RCC 7860 (cell line): ENCODE results near the gene HLF.
"Not testable (repeated sequence)": the region's sequence is repeated elsewhere in the genome, so short reads cannot be mapped to it uniquely, and the experiment has no call there.

ENCODE experiments used
- DNase-seq: peaks from one replicate; pipeline ENCODE4 v3.0.0-alpha.2; 2015; ENCODE audit warnings: low spot score
- FAIRE-seq: peaks from 2 replicates; lab custom pipeline; 2012; peaks lifted over from hg19 to GRCh38; lab: Jason Lieb, UNC

The HLF gene

DNA sequence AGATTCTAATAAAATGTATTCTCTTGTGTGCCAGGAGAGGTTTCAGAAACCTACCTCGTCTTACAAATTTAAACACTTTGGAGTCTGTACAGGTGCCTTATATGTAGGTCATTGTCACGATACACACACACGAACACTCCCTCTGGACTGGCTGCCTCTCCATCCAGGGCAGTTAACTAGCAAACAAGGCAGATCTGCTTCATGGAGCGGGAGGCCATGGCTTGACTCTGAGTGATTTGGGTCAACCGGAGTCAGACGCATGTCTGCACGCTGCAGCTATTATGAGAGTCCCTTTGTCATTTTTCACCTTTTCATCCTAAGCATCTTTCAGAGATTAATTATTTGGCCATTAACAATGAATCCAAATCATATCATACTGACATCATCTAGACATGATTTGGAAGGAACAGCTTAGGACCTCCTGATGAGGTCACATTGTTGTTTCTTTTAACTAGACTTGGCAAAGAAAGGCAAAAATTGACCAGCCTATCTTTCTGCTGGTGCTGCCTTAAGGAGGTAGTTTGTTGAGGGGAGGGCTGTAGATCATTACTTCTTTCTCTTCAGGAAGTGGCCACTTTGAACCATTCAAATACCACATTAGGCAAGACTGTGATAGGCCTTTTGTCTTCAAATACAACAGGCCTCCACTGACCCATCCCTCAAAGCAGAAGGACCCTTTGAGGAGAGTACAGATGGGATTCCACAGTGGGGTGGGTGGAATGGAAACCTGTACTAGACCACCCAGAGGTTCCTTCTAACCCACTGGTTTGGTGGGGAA lies 58.9 kb downstream of the HLF start:
- DNase-seq = no peak
- FAIRE-seq = no peak

DNA sequence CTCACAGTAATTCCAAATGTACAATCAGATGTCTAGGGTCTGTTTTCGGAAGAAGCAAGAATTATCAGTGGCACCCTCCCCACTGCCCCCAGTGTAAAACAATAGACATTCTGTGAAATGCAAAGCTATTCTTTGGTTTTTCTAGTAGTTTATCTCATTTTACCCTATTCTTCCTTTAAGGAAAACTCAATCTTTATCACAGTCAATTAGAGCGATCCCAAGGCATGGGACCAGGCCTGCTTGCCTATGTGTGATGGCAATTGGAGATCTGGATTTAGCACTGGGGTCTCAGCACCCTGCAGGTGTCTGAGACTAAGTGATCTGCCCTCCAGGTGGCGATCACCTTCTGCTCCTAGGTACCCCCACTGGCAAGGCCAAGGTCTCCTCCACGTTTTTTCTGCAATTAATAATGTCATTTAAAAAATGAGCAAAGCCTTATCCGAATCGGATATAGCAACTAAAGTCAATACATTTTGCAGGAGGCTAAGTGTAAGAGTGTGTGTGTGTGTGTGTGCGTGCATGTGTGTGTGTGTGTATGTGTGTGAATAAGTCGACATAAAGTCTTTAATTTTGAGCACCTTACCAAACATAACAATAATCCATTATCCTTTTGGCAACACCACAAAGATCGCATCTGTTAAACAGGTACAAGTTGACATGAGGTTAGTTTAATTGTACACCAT lies 59.7 kb downstream of the HLF start:
- DNase-seq (no peak), FAIRE-seq (no peak)

DNA sequence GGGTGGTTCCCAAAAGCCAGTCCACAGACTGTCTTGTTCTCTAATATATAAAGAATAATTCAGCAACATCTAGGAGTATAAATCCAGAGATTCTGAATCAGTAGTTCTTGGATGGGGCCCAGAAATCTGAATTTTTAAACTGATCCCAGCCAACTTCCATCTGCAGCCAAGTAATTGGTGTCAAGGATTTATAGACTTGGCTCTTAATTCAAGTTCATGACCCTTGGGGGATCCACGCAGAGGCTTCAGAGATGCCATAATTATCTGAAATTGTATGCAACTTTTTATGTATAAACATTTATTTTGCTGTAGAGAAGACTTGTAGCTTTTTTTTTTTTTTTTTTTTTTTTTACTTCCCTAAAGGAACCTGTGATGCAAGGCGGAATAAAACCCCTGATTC lies 60.6 kb downstream of the HLF start:
- DNase-seq (no peak), FAIRE-seq (no peak)

DNA sequence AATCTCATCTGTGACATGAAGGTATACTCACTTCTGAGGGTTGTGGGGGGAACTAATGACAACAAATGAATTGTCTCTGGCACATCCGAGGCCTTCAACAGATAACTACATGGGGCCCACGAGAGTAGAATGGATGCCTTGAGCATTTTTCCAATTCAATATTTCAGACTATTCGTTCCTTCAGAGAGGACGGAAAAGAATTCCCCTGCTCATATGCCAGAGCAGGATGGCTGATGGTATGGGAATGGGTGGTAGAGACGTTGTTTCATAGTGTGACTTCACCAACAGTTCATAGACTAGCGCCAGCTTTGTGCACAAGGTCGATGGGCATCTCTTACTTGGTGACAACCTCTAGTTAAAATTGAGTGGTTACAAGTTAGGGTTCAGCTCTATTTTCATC lies 61.3 kb downstream of the HLF start:
- DNase-seq = no peak
- no peak for FAIRE-seq

DNA sequence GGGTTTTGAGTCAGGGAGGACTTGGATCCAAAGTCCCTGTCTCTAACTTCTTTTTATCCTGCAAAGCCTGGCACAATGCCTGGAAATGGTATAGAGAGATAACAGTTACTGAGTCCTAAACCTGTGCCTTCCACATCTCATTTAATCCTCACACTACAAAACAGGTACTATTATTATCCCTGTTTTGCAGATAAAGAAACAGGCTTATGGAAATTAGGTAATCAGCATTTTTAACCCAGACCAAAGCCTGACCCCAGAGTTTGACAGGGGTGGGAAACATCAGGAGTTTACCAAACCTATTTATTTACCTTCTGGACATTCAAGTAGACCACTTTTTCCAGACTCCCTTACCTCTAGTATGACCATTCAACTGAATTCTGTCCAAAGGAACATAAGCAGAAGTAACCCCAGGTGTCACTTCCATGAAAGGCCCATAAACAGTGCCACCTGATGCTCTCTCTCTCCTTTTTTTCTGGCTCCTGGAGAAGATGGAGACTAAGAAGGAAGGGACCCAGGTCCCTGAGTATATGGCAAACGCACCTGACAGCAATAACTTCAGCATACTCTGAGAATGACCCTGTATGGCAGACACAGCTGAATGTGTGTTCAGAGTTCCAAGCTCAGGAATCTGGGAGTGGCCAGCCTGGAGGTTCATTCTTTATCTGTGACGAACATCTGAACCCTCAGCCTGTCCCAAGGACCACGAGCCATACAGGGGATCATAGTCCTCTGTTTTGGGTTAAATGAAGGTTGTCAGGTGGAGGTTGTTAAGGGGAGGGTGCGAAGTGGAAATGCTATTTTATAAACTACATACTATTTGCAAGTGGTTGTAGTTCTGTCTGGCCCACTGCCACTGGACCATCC lies 62.7 kb downstream of the HLF start:
- FAIRE-seq (no peak), DNase-seq (no peak)

DNA sequence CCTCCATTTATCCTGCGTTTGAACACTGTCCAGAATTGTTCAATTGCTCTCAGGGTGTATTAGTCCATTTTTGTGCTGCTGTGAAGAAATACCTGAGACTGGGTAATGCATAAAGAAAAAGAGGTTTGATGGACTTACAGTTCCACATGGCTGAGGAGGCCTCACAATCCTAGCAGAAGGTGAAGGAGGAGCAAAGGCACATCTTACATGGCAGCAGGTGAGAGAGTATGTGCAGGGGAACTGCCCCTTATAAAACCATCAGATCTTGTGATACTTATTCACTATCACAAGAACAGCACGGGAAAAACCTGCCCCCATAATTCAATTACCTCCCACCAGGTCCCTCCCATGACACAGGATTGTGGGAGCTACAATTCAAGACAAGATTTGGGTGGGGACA lies 63.8 kb downstream of the HLF start:
- FAIRE-seq = not testable (repeated sequence)

DNA sequence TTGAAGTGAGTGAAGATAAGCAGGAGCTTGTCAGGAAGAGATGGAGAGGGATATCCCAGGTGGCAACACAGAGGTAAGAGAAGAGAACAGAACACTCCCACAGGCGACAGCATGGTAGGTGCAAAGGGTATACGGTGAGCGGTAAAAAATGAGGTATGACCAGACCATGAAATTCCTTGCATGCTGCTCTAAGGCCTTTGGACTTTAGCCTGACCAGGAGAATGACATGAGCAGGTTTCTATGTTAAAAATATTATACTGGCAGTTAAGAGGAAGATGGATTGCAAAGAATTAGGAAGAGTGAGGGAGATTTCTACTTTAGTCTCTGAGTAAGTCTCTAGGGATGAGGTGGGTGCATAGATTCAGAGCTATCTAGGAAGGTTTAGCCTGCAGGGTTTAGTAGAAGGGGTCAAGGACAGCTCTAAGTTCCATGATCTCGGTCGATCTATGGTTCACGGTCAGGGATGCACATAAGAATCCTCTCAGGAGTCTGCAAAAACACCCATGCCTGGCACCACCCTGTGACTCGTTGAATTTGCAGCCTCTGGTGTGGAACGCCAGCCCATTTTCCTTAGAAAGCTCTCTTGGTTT lies 65.7 kb downstream of the HLF start:
- FAIRE-seq (no peak), DNase-seq (no peak)

More for the DNA sequence above, 63.8 kb downstream of the HLF start:
- not testable (repeated sequence) for DNase-seq

DNA sequence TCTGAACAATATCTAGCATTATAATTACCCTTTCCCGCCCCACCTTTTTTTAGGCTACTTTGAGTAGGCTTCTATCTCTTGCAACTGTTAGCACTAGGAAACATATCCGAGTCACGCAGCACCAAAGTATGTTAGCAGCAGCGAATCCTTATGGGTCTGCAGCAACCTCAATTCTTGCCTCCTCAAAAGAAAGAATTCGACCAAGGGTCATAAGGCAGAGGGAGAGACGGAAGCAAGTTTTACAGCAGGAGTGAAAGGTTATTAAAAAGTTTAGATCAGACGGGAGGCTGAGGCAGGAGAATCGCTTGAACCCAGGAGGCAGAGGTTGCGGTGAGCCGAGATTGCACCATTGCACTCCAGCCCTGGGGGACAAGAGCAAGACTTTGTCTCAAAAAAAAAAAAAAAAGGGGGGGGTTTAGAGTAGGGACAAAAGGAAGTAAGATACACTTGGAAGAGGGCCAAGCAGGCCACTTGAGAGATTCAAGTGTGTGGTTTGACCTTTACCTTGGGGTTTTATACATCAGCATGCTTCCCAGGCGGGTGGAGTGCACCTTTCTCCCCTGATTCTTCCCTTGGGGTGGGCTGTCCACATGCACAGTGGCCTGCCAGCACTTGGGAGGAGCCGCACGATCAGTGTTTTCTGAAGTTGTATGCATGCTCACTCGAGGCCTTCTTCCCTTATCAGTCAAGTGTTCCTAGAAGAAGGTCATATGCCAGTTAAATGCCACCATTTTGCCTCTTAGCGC lies 67.7 kb downstream of the HLF start:
- DNase-seq (no peak), FAIRE-seq (no peak)

DNA sequence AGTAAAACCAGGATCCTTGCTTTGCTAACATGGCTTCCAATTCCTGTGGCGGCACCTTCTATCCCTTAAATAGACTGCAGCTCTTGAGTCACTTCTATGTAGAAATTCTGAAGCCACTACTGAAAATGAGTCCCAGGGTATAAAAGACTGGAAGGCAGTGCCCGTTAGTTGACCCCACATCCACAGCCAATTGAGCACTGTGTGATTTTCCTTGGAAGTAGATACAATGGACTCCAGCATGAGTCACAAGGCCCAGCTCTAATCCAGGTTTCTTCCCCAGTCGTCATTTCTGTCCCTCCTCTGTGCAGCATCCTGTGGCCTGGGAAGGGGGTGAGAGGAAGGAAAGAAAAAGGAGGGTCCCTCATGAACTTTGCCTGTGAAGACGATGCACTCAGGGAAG lies 69.5 kb downstream of the HLF start:
- DNase-seq (peak; percentile 10), FAIRE-seq (no peak)

DNA sequence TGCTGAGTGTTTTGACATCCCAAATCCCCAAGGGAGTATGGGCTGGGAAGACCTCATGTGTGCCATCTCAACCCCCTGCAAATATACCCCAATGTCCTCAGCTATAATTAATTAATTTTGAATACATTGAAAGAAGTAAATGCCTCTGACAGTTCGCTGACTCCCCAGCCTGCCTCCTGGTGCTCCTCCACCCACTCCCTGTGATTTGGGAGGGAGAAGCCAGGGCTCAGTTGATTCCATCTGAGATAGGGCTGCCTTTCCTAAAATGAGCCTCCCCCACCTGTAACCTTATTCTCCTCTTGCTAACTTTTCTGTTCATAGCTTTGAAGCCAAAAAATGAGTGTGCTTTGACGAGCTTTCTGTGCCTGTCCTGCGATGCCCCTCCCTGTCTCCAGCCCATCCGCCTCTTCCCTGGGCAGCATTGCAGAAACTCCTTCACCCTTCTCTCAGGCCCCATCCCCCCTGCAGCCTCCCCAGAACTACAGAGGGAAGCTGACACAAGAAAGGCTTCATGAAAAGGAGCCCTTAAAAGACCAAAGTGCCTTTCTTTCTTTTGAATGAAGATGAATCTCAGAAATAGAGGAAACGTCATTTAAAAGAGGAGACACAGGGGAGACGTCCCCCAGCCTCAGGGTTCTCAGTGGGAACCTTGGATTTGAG lies 70.3 kb downstream of the HLF start:
- no peak for DNase-seq
- FAIRE-seq = no peak

DNA sequence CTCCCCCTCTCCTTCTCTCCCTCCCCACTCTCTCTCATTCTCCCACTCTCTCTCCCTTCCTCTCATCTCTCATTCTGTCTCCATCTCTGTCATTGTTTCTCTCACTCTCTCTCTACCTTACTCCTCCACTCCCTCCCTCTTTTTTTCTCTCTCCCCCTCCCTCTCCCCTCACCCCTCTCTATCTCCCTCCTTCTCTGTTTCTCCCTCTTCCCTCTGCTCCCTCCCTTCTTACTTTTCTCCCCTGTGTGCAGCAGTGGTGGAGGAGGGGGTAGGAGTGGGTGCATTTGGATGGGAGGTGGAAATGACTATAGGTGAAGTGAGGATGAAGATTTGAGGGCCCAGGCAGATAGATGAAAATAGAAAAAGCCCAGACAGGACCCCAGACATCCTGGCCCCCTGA lies 70.9 kb downstream of the HLF start:
- FAIRE-seq (no peak), DNase-seq (no peak)

DNA sequence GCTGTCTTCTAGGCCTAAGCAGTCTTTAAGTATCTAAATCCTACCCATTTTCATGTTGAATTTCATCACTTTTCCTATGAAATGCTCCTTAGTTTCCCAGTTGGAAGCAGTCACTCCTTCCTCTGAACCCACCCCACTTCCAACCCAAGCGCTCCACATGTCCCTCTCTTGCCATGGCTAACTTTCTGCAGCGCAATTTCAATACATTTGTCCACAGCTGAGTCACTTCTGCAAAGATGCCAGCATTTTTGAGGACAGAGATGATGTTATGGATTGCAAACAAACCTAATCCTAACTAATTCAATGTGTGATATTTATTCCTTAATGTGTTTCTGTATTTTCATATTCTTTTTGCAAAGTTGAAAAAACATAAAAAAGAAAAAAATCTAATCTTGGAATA lies 71.7 kb downstream of the HLF start:
- DNase-seq (no peak), FAIRE-seq (no peak)

DNA sequence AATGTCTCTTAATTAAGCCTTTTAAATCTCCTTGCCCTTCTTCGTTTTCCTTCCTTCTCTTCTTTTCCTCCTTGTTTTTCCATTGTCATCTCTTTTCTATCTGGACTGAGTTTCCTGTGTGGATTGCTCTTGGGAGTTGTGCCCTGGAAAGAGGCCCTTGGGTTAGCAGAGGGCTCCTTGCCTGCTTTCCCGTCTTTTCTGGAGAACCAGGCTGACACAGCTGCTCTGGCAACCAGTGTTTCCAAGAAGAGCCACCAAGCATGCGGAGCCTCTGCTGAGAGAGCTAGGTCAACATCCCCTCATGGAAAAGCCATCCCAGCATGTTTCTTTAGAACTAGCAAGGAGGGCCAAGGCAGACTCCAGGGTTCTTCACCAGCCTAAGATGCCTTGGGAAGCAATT lies 75.4 kb downstream of the HLF start:
- no peak for FAIRE-seq

DNA sequence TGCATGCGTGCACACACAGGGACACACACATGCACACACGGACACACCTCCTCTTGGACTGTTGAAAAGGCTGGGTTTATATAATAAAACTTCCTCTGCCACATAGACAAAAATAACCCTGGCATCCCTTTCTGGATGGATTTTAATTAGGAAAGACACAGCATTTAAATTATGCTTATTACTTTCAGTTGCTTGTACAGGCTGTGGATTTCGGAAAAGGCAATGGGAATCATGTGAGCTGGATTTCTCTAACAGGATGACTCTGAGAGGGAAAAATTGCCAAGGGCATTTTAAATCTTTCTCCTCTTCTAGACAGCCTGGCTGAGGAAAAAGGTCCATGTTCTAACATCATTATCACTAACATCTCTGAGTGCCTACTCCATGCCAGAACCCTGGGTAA lies 75.9 kb downstream of the HLF start:
- DNase-seq (no peak), FAIRE-seq (no peak)

More for the DNA sequence above, 75.4 kb downstream of the HLF start:
- DNase-seq = no peak

DNA sequence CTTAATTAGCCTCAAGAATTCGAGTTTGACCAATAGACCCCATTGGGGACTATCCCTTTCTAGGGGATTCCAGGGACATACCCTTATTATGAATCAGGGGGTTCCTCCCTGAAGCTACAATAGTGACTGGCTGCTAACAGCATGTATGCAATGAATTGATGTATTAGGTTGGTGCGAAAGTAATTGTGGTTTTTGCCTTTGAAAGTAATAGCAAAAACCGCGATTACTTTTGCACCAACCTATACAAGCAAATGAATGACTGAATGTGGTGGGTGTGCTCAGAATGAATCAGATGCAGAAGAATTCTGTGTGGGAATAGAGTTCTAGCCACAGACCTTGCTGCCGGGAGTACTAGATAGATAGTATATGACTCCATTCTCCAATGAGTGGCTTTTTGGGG lies 76.7 kb downstream of the HLF start:
- peak; percentile 58 for FAIRE-seq
- peak; percentile 58 for DNase-seq

DNA sequence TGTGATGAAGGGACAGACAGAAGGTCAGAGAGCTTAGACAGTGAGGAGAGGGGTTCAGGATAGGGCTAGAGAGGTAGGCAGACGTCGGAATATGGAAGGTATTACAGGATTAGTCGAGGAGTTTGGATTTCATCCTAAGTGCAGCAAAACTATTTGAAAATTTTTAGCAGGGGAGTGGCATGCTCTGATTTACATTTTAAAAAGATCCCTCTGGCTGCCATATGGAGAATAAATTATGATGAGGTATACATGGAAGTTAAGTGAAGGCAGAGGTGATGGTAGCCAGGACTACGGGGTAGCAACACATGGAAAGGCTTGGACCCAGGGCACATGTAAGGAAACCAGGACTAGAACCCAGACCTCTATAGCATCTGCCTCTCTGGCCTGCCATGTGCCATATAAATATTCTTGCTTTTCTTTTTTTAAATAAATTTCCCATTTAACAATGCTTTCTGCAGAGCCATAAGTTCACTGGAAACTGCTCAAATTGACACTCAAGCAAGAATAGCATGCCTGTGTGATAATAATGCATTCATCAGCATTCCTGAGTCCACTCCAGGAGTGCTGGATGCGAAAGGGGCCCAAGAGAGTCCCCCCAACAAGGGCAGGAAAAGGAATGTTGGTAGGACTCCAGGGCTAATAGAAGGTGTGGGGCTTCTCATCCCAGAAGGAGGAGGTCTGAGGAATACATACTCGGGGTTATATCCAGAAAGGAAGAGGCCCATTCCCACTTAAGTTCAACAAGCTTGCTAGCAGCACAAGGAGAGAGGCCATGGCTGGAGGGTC lies 78.2 kb downstream of the HLF start:
- FAIRE-seq (no peak), DNase-seq (no peak)

DNA sequence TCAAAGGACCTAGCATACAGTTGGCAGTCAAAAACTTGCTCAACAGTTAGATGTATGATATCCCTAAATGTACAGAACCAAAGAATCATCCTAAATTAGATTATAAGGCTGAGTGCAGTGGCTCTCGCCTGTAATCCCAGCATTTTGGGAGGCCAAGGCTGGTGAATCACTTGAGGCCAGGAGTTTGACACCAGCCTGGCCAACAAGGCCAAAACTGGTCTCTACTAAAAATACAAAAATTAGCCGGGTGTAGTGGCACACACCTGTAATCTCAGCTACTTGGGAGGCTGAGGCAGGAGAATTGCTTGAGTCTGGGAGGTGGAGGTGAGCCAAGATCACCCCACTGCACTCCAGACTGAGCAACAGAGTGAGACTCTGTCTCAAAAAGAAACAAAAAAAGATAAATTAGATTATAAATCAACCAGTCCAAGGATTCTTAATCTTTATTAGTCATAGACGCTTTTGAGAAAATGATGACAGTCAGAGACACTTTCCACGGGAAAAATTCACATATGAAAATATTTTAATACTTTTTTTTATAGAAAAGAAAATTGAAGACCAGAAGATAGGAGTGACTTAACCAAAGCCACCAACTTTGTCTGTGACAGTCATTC lies 79.2 kb downstream of the HLF start:
- DNase-seq (no peak), FAIRE-seq (no peak)

DNA sequence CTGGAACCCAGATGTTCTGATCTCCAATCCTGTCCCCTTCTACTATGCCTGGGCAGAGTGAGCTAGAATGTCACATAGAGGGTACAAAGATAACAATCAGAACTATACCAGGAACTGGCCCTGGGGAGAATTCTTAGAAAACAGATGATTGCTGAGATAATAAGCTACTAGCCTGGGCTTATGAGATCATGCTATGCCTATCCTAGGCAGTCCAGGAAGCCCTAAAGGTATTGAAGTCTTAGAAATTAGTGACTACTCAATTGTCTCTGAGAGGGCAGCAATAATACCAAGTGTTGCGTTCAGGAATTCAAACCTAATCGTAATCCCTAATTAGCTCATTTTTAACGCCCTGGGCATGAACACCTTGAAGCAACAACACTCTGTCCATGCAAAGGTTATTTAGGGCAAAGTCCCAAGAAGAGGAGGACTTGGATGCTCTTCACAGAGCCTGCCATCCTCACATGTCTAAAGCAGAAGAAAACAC lies 79.8 kb downstream of the HLF start:
- FAIRE-seq = no peak

DNA sequence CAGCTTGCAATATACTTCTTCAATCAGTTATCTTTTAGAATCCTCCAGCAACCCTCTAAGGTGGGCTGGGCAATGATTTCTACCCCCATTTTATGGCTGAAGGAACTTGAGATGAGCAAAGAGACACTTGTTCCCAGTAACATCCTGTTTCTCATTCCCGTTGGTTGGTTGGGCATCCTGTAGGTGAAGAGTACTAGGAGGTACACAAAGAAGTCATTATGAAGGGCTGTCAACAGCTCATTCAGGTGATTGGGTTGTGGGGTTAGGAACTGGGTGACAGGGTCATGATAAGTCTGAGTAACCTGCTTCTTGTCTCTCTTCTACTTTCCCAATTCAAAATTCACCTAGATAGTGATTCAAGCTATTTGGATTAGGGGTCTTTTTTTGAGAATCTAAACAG lies 80.4 kb downstream of the HLF start:
- FAIRE-seq = no peak
- no peak for DNase-seq

More for the DNA sequence above, 79.8 kb downstream of the HLF start:
- no peak for DNase-seq
